Measurements from ENCODE around the gene ARG2. TPM values are rescaled to one million over a fixed set of nuclear protein-coding genes. Genes with fewer than 3 reads are reported as not detected.

ARG2 gene
- total RNA-seq, 1 experiment from 2014 or later, result 11.2 TPM

- BruUV-seq (replicated peaks), result no TSS peak
- intact Hi-C loops (cut with micrococcal nuclease; ENCODE audit: unreplicated experiment), result no loop called here
- CTCF ChIA-PET, result interaction anchor here (0.5 to 1.5 kb wide), 6 partner anchors 12 to 1216 kb away, joined by 3 to 6 read pairs (median 4); no protein-coding TSS in a partner anchor
- H3K27ac Mint-ChIP-seq (ENCODE audit: unreplicated experiment), result no peak overlapping the region
- DNase-seq, result peak; percentile 72
- no peaks in the 10 kb centered on the region for H3K36me3 Mint-ChIP-seq (ENCODE audit: insufficient read depth, unreplicated experiment)
- H3K27me3 Mint-ChIP-seq (ENCODE audit: unreplicated experiment), result no peaks in the 10 kb centered on the region
- H3K9me3 Mint-ChIP-seq (ENCODE audit: low read depth, unreplicated experiment), result no peaks in the 10 kb centered on the region
- peaks cover 9% of the 10 kb centered on the region for H3K4me1 Mint-ChIP-seq (ENCODE audit: low read depth, unreplicated experiment)
- H3K4me3 Mint-ChIP-seq (ENCODE audit: low read depth, unreplicated experiment), result no peak overlapping the region
- no peak for TF ChIP-seq CTCF (IDR thresholded peaks at IDR 0.05; ENCODE audit: unreplicated experiment)
Observed at GRCh38 chr14:67575684-67576083, 44.0 kb upstream of the ARG2 start.

GRCh38 chr14:67576216-67576955 is 43.3 kb upstream of the ARG2 start:
- no peak overlapping the region for H3K27ac Mint-ChIP-seq (ENCODE audit: unreplicated experiment)
- intact Hi-C loops (cut with micrococcal nuclease; ENCODE audit: unreplicated experiment), result no loop called here
- CTCF ChIA-PET, result interaction anchor here (0.5 to 1.5 kb wide), 8 partner anchors 13 to 1217 kb away, joined by 3 to 13 read pairs (median 4); no protein-coding TSS in a partner anchor
- H3K4me1 Mint-ChIP-seq (ENCODE audit: low read depth, unreplicated experiment), result peaks cover 9% of the 10 kb centered on the region
- H3K9me3 Mint-ChIP-seq (ENCODE audit: low read depth, unreplicated experiment), result no peaks in the 10 kb centered on the region
- DNase-seq, result no peak
- no TSS peak for BruUV-seq (replicated peaks)
- no peaks in the 10 kb centered on the region for H3K36me3 Mint-ChIP-seq (ENCODE audit: insufficient read depth, unreplicated experiment)
- no peaks in the 10 kb centered on the region for H3K27me3 Mint-ChIP-seq (ENCODE audit: unreplicated experiment)
- no peak for TF ChIP-seq CTCF (IDR thresholded peaks at IDR 0.05; ENCODE audit: unreplicated experiment)
- no peak overlapping the region for H3K4me3 Mint-ChIP-seq (ENCODE audit: low read depth, unreplicated experiment)

- intact Hi-C loops (cut with micrococcal nuclease; ENCODE audit: unreplicated experiment), result no loop called here
- Mint-ChIP-seq H3K4me3 (ENCODE audit: low read depth, unreplicated experiment) (no peak overlapping the region), H3K4me1 (ENCODE audit: low read depth, unreplicated experiment) (peaks cover 9% of the 10 kb centered on the region), H3K27me3 (ENCODE audit: unreplicated experiment) (no peaks in the 10 kb centered on the region), H3K27ac (ENCODE audit: unreplicated experiment) (no peak overlapping the region), H3K36me3 (ENCODE audit: insufficient read depth, unreplicated experiment) (no peaks in the 10 kb centered on the region), H3K9me3 (ENCODE audit: low read depth, unreplicated experiment) (no peaks in the 10 kb centered on the region)
- DNase-seq, result no peak
- no TSS peak for BruUV-seq (replicated peaks)
- TF ChIP-seq CTCF (IDR thresholded peaks at IDR 0.05; ENCODE audit: unreplicated experiment), result no peak
- CTCF ChIA-PET, result interaction anchor here (0.6 kb wide), 2 partner anchors 151 to 1092 kb away, joined by 3 to 13 read pairs; no protein-coding TSS in a partner anchor
Observed at GRCh38 chr14:67577181-67577808, 42.4 kb upstream of the ARG2 start.

GRCh38 chr14:67577909-67578749 is 41.6 kb upstream of the ARG2 start:
- no peak for TF ChIP-seq CTCF (IDR thresholded peaks at IDR 0.05; ENCODE audit: unreplicated experiment)
- CTCF ChIA-PET, result no interaction called here
- Mint-ChIP-seq H3K27ac (ENCODE audit: unreplicated experiment) (no peak overlapping the region), H3K9me3 (ENCODE audit: low read depth, unreplicated experiment) (no peaks in the 10 kb centered on the region), H3K36me3 (ENCODE audit: insufficient read depth, unreplicated experiment) (no peaks in the 10 kb centered on the region), H3K27me3 (ENCODE audit: unreplicated experiment) (no peaks in the 10 kb centered on the region), H3K4me1 (ENCODE audit: low read depth, unreplicated experiment) (peaks cover 9% of the 10 kb centered on the region), H3K4me3 (ENCODE audit: low read depth, unreplicated experiment) (no peak overlapping the region)
- BruUV-seq (replicated peaks), result no TSS peak
- no peak for DNase-seq
- intact Hi-C loops (cut with micrococcal nuclease; ENCODE audit: unreplicated experiment), result no loop called here

Data from Calu3 (cell line).